ENCODE measurements around the gene CDKN2A.
A peak's percentile ranks its signal among the peaks of the same experiment; 100 is the strongest.

Gene CDKN2A

GRCh38 chr9:21993893-21994555 is at the start of gene CDKN2A:
Gene CDKN2A, minus strand, starts transcription at chr9:21994392.
- DNase-seq: no peak

- no peak for DNase-seq
These were observed 49.7 kb upstream of the CDKN2A start for GRCh38 chr9:22043928-22044327.

- no peak for DNase-seq
These were observed 47.6 kb upstream of the CDKN2A start for GRCh38 chr9:22041775-22042174.

GRCh38 chr9:22041344-22041743 is 47.2 kb upstream of the CDKN2A start:
- DNase-seq: no peak

GRCh38 chr9:22040760-22041159 is 46.6 kb upstream of the CDKN2A start:
- no peak for DNase-seq

- no peak for DNase-seq
These were observed 45.1 kb upstream of the CDKN2A start for GRCh38 chr9:22039258-22039657.

GRCh38 chr9:22037954-22038690 is 43.9 kb upstream of the CDKN2A start:
- peak; percentile 19 for DNase-seq

- no peak for DNase-seq
These were observed 42.9 kb upstream of the CDKN2A start for GRCh38 chr9:22036866-22037626.

- DNase-seq: no peak
These were observed 41.4 kb upstream of the CDKN2A start for GRCh38 chr9:22035591-22036011.

- peak; percentile 45 for DNase-seq
These were observed 38.9 kb upstream of the CDKN2A start for GRCh38 chr9:22033012-22033630.

GRCh38 chr9:22031655-22032411 is 37.6 kb upstream of the CDKN2A start:
- no peak for DNase-seq

GRCh38 chr9:22030101-22030598 is 36.0 kb upstream of the CDKN2A start:
- DNase-seq: no peak

- no peak for DNase-seq
These were observed 35.0 kb upstream of the CDKN2A start for GRCh38 chr9:22029231-22029630.

- DNase-seq: no peak
These were observed 34.2 kb upstream of the CDKN2A start for GRCh38 chr9:22028394-22028793.

GRCh38 chr9:22026696-22027095 is 32.5 kb upstream of the CDKN2A start:
- DNase-seq: no peak

GRCh38 chr9:22022396-22022795 is 28.2 kb upstream of the CDKN2A start:
- DNase-seq: no peak

- no peak for DNase-seq
These were observed 16.9 kb upstream of the CDKN2A start for GRCh38 chr9:22010866-22011625.

- no peak for DNase-seq
These were observed 15.3 kb upstream of the CDKN2A start for GRCh38 chr9:22009506-22009867.

- peak; percentile 85 for DNase-seq
These were observed 14.7 kb upstream of the CDKN2A start, which contains the start of gene CDKN2B for GRCh38 chr9:22008717-22009505. Gene CDKN2B, minus strand, starts transcription at chr9:22009305. Its CDS starts 352 bp downstream, at chr9:22008953.

GRCh38 chr9:22008384-22008716 is 14.2 kb upstream of the CDKN2A start:
- no peak for DNase-seq
